ENCODE data around the gene ENO2. TPM values are rescaled to one million over a fixed set of nuclear protein-coding genes. Genes with fewer than 3 reads are reported as not detected.

The ENO2 gene
- total and polyA plus RNA-seq, 11 donors: 4.6 to 30.9 (median 11.6) TPM

GRCh38 chr12:6935371-6936193 is 21.2 kb downstream of the ENO2 start:
- Histone ChIP-seq H3K4me1 (peaks cover 3 to 81% (median 59%) of the 10 kb centered on the region in 12 donors), H3K9me3 (no peaks in the 10 kb centered on the region), H3K27me3 (no peaks in the 10 kb centered on the region), H3K4me3 (no peak overlapping the region), H3K36me3 (peaks cover 0 to 55% (median 36%) of the 10 kb centered on the region in 9 donors), H3K27ac (peak overlapping the region in 11 of 12 donors; percentile 27 to 96 (median 69))
- intact Hi-C loops (cut with DNase I): loop anchor here in 1 of 10 donors (5.0 kb wide), 1 partner anchor 63 kb away; the partner anchor contains the start of gene SPSB2
- TF ChIP-seq POLR2A (IDR thresholded peaks at IDR 0.05) (no peak), CTCF (IDR thresholded peaks at IDR 0.05) (no peak)
- ATAC-seq (no peak), DNase-seq (peak in 1 of 5 donors; percentile 59)
- WGBS, 4 donors: 49 to 60% (median 53%) methylated on average over 14 of the region's 14 CpGs

GRCh38 chr12:6936194-6936635 is 21.8 kb downstream of the ENO2 start:
- DNase-seq (no peak), ATAC-seq (peak in 1 of 4 donors; percentile 0)
- peak overlapping the region in 7 of 12 donors; percentile 75 to 98 (median 88) for H3K27ac ChIP-seq
- no peak for TF ChIP-seq CTCF (IDR thresholded peaks at IDR 0.05)
- no peak for TF ChIP-seq POLR2A (IDR thresholded peaks at IDR 0.05)
- 86 to 96% (median 92%) methylated on average over 3 of the region's 3 CpGs for WGBS, 4 donors
- H3K27me3 ChIP-seq: no peaks in the 10 kb centered on the region
- peaks cover 0 to 60% (median 43%) of the 10 kb centered on the region in 9 donors for H3K36me3 ChIP-seq
- H3K9me3 ChIP-seq: no peaks in the 10 kb centered on the region
- intact Hi-C loops (cut with DNase I): loop anchor here in 1 of 10 donors (5.0 kb wide), 1 partner anchor 64 kb away; the partner anchor contains the start of gene SPSB2
- peaks cover 3 to 81% (median 53%) of the 10 kb centered on the region in 12 donors for H3K4me1 ChIP-seq
- H3K4me3 ChIP-seq: peak overlapping the region in 1 of 12 donors; percentile 88

GRCh38 chr12:6936636-6937480 is 22.5 kb downstream of the ENO2 start:
- Histone ChIP-seq H3K4me3 (peak overlapping the region in 11 of 12 donors; percentile 27 to 88 (median 74)), H3K36me3 (peaks cover 0 to 66% (median 48%) of the 10 kb centered on the region in 9 donors), H3K4me1 (peaks cover 3 to 83% (median 55%) of the 10 kb centered on the region in 12 donors), H3K27me3 (no peaks in the 10 kb centered on the region), H3K9me3 (no peaks in the 10 kb centered on the region), H3K27ac (peak overlapping the region; percentile 86 to 98 (median 94))
- intact Hi-C loops (cut with DNase I): loop anchor here in 1 of 10 donors (5.0 kb wide), 1 partner anchor 65 kb away; the partner anchor contains the start of gene SPSB2
- ATAC-seq (peak in 3 of 4 donors; percentile 0 to 7 (median 4)), DNase-seq (peak in 2 of 5 donors; percentile 56 to 77)
- 27 to 41% (median 37%) methylated on average over 26 to 36 of the region's 36 CpGs for WGBS, 4 donors
- no peak for TF ChIP-seq POLR2A (IDR thresholded peaks at IDR 0.05)
- no peak for TF ChIP-seq CTCF (IDR thresholded peaks at IDR 0.05)
